ENCODE results near the gene GAS6. TPM values are rescaled to one million over a fixed set of nuclear protein-coding genes. Genes with fewer than 3 reads are reported as not detected.

Gene GAS6
- total RNA-seq, 1 donor from 2014 or later = 244 TPM

- DNase-seq (ENCODE audit: low spot score) = no peak
Observed at GRCh38 chr13:113851826-113852535, 11.9 kb downstream of the GAS6 start.

- no peak for DNase-seq (ENCODE audit: low spot score)
Observed at GRCh38 chr13:113851480-113851803, 12.4 kb downstream of the GAS6 start.

- no peak for DNase-seq (ENCODE audit: low spot score)
Observed at GRCh38 chr13:113850722-113851479, 13.0 kb downstream of the GAS6 start.

- DNase-seq (ENCODE audit: low spot score) = no peak
Observed at GRCh38 chr13:113849981-113850721, 13.7 kb downstream of the GAS6 start.

GRCh38 chr13:113849546-113849945 lies 14.3 kb downstream of the GAS6 start:
- DNase-seq (ENCODE audit: low spot score) = no peak

- DNase-seq (ENCODE audit: low spot score) = no peak
Observed at GRCh38 chr13:113848431-113849260, 15.2 kb downstream of the GAS6 start.

- no peak for DNase-seq (ENCODE audit: low spot score)
Observed at GRCh38 chr13:113848020-113848419, 15.9 kb downstream of the GAS6 start.

- no peak for DNase-seq (ENCODE audit: low spot score)
Observed at GRCh38 chr13:113846636-113847318, 17.1 kb downstream of the GAS6 start.

GRCh38 chr13:113845723-113846635 lies 17.9 kb downstream of the GAS6 start:
- DNase-seq (ENCODE audit: low spot score) = no peak

- no peak for DNase-seq (ENCODE audit: low spot score)
Observed at GRCh38 chr13:113845055-113845454, 18.8 kb downstream of the GAS6 start.

GRCh38 chr13:113843864-113844556 lies 19.9 kb downstream of the GAS6 start:
- DNase-seq (ENCODE audit: low spot score) = no peak

- no peak for DNase-seq (ENCODE audit: low spot score)
Observed at GRCh38 chr13:113843063-113843654, 20.7 kb downstream of the GAS6 start.

GRCh38 chr13:113842336-113843062 lies 21.4 kb downstream of the GAS6 start:
- no peak for DNase-seq (ENCODE audit: low spot score)

GRCh38 chr13:113841353-113841650 lies 22.6 kb downstream of the GAS6 start:
- no peak for DNase-seq (ENCODE audit: low spot score)

- no peak for DNase-seq (ENCODE audit: low spot score)
Observed at GRCh38 chr13:113840541-113841352, 23.1 kb downstream of the GAS6 start.

GRCh38 chr13:113839536-113840204 lies 24.2 kb downstream of the GAS6 start:
- DNase-seq (ENCODE audit: low spot score) = peak; percentile 18

GRCh38 chr13:113838711-113839201 lies 25.1 kb downstream of the GAS6 start:
- no peak for DNase-seq (ENCODE audit: low spot score)

Data from umbilical cord (tissue), 2 donors.